HepG2 (cell line): ENCODE data around the gene GMEB2. TPM values are rescaled to one million over a fixed set of nuclear protein-coding genes. Genes with fewer than 3 reads are reported as not detected.

ENCODE experiments used
- ADNP ChIP-seq: sonication (generic); formaldehyde crosslinking; IDR thresholded peaks from 2 replicates; pipeline ENCODE4 v1.4.0; 2020; ENCODE audit warnings: missing genetic modification reagents
- ARNT ChIP-seq: fragments of 450-650 bp; IDR thresholded peaks from 2 replicates; pipeline ENCODE4 v1.6.1; 2017
- ATAD3A ChIP-seq: sonication (generic); formaldehyde crosslinking; IDR thresholded peaks from 2 replicates; pipeline ENCODE4 v1.4.0; 2020; ENCODE audit warnings: missing genetic modification reagents
- CEBPG ChIP-seq: IDR thresholded peaks from 2 replicates; pipeline ENCODE4 v1.6.1; 2016
- EED ChIP-seq: sonication (generic); formaldehyde crosslinking; IDR thresholded peaks from 2 replicates; pipeline ENCODE4 v1.5.0; 2020; ENCODE audit warnings: mild to moderate bottlenecking, missing genetic modification reagents
- EP300 ChIP-seq, 3 experiments: sonication (generic) in 1 of 3; formaldehyde crosslinking in 1 of 3; IDR thresholded peaks; 2 replicates each; pipeline versions ENCODE4 v1.5.1 to v1.6.1; 2011 to 2020; ENCODE audit warnings: low read depth in 2 of 3, low read length in 2 of 3, borderline replicate concordance in 1 of 3, improper control_type of control experiment in 1 of 3, mild to moderate bottlenecking in 1 of 3, missing genetic modification reagents in 1 of 3, moderate library complexity in 1 of 3
- JDP2 ChIP-seq: sonication (generic); formaldehyde crosslinking; IDR thresholded peaks from 2 replicates; pipeline ENCODE4 v1.8.1; 2022; ENCODE audit warnings: missing genetic modification reagents, borderline replicate concordance
- KLF9 ChIP-seq: IDR thresholded peaks from 2 replicates; pipeline ENCODE4 v1.6.1; 2016; ENCODE audit warnings: low read depth
- NFYC ChIP-seq: IDR thresholded peaks from 2 replicates; pipeline ENCODE4 v1.6.1; 2016; ENCODE audit warnings: missing genetic modification reagents, missing compliant biosample characterization
- RARG ChIP-seq: sonication (generic); formaldehyde crosslinking; IDR thresholded peaks from 2 replicates; pipeline ENCODE4 v1.4.0; 2020; ENCODE audit warnings: low read depth, mild to moderate bottlenecking, missing genetic modification reagents
- RFX5 ChIP-seq: IDR thresholded peaks from 2 replicates; pipeline ENCODE4 v1.6.1; 2011; ENCODE audit warnings: low read depth, low read length, improper control_type of control experiment
- SCMH1 ChIP-seq: sonication (generic); formaldehyde crosslinking; IDR thresholded peaks from 2 replicates; pipeline ENCODE4 v1.9.0; 2021; ENCODE audit warnings: missing genetic modification reagents, mild to moderate bottlenecking, borderline replicate concordance
- SYNCRIP ChIP-seq: fragments of 200-400 bp; formaldehyde crosslinking; IDR thresholded peaks from 2 replicates; pipeline ENCODE4 v1.6.1; 2018; ENCODE audit warnings: mild to moderate bottlenecking, low read depth, low read length; ENCODE audit not compliant: insufficient read depth
- TOPORS ChIP-seq: sonication (generic); formaldehyde crosslinking; IDR thresholded peaks from 2 replicates; pipeline ENCODE4 v1.8.0; 2023; ENCODE audit warnings: mild to moderate bottlenecking, missing genetic modification reagents
- ZKSCAN5 ChIP-seq: sonication (generic); formaldehyde crosslinking; IDR thresholded peaks from 2 replicates; pipeline ENCODE4 v1.5.1; 2020; ENCODE audit warnings: mild to moderate bottlenecking, missing genetic modification reagents
- ZNF124 ChIP-seq: sonication (generic); formaldehyde crosslinking; IDR thresholded peaks from 2 replicates; pipeline ENCODE4 v1.4.0; 2020; ENCODE audit warnings: missing genetic modification reagents
- ZNF263 ChIP-seq: sonication (generic); formaldehyde crosslinking; IDR thresholded peaks from 2 replicates; pipeline ENCODE4 v1.4.0; 2020; ENCODE audit warnings: missing genetic modification reagents
- ZNF432 ChIP-seq: sonication (generic); formaldehyde crosslinking; IDR thresholded peaks from 2 replicates; pipeline ENCODE4 v1.5.0; 2020; ENCODE audit warnings: missing genetic modification reagents, mild to moderate bottlenecking, borderline replicate concordance
- ZNF629 ChIP-seq: sonication (generic); formaldehyde crosslinking; conservative IDR thresholded peaks from 2 replicates; pipeline ENCODE4 v1.5.0; 2020; ENCODE audit warnings: missing genetic modification reagents
- ZNF776 ChIP-seq: sonication (generic); formaldehyde crosslinking; IDR thresholded peaks from 2 replicates; pipeline ENCODE4 v1.4.0; 2020; ENCODE audit warnings: mild to moderate bottlenecking, missing genetic modification reagents
- ZSCAN29 ChIP-seq: sonication (generic); formaldehyde crosslinking; conservative IDR thresholded peaks from 2 replicates; pipeline ENCODE4 v1.4.0; 2020; ENCODE audit warnings: mild to moderate bottlenecking, missing genetic modification reagents
- polyA plus RNA-seq, 8 experiments: library from polyadenylated mRNA; depleted of rRNA in 3 of 8; stranded (reverse) in 7 of 8; unstranded in 1 of 8; fragments of >200 nt; fragmentation: Illumina TruSeq in 4 of 8; extraction: Trizol in 4 of 8; gene quantifications; 2 replicates each; pipeline versions ENCODE4 v1.2.1 to v1.2.3, GENCODE V29; 2011 to 2016; ENCODE audit warnings: low read depth in 4 of 8, missing spikeins in 1 of 8, mixed read lengths in 1 of 8; ENCODE audit not compliant: insufficient read depth in 1 of 8
- total RNA-seq, 5 experiments: library from RNA; depleted of rRNA; stranded (reverse); fragments of >200 nt; fragmentation: Illumina TruSeq; extraction: Trizol; gene quantifications; 2 replicates each; pipeline ENCODE4 v1.2.3, GENCODE V29; 2016; ENCODE audit warnings: low read depth in 1 of 5
- TF ChIP-seq, protein P1 (sequence below): sonication (generic); formaldehyde crosslinking; IDR thresholded peaks from one replicate; pipeline ENCODE4 v1.5.1; 2020; ENCODE audit warnings: mild to moderate bottlenecking, missing genetic modification reagents; ENCODE audit errors: not compliant biosample characterization
- TF ChIP-seq, protein P2 (sequence below): sonication (generic); formaldehyde crosslinking; IDR thresholded peaks from 2 replicates; pipeline ENCODE4 v1.4.0; 2020; ENCODE audit warnings: missing genetic modification reagents

The GMEB2 gene
- total and polyA plus RNA-seq, 2 of the 13 experiments (the other 11 are each of a cell fraction or from before 2014, with no cell fraction given): 10.6 to 12.4 TPM

DNA sequence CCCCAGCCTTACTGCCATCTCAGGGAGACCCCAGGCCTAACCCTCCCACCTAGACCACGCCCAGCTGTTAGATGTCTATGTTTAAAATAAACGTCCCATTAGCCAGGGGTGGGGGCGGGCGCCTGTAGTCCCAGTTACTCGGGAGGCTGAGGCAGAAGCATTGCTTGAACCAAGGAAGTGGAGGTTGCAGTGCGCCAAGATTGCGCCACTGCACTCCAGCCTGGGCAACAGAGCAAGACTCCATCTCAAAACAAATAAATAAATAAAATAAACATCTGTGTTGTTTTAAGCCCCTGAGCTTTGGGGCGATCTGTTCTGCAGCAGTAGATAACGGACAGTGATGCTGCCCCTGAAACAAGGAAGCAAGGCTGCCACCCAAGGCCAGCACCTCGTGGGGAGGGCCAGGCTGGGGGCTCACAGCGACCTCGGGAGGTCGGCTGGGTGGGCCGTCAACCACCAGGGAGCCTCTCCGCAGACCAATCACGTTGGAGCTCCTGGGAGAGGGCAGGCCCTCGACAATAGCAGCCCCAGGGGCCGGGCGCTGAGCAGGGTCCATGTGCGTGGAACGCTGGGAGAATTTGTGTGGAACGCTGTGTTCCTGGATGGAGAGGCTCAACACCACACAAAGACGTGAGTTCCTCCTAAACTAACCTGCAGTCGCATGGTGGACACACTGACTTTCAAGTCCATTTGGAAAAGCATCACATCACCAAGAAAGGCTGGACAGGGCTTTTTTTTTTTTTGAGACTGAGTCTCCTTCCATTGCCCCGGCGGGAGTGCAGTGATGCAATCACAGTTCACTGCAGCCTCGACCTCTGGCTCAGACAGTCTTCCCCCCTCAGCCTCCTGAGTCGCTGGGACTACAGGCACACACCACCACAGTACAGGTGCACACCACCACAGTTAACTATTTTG is 51.8 kb downstream of the GMEB2 start (continued):
- TF ChIP-seq NFYC (CRISPR knock-in tag) (peak; percentile 61; the same call in 1 of the 2 replicates), ZSCAN29 (CRISPR knock-in tag) (no peak), ZNF432 (CRISPR knock-in tag) (no peak), EED (CRISPR knock-in tag) (0 out of 2 replicates have a peak, but pooled peaks have one; percentile 24), RFX5 (no peak), JDP2 (CRISPR knock-in tag) (no peak), CEBPG (CRISPR knock-in tag) (peak; percentile 93), ZNF629 (CRISPR knock-in tag) (no peak), ZNF124 (no peak), SCMH1 (CRISPR knock-in tag) (no peak), TOPORS (CRISPR knock-in tag) (no peak), ADNP (no peak), ATAD3A (CRISPR knock-in tag) (no peak), ZKSCAN5 (CRISPR knock-in tag) (no peak), EP300 (IDR thresholded peaks at IDR 0.05; ENCODE audit: low read depth in 2 of 2, low read length in 2 of 2) (no peak), EP300 (CRISPR knock-in tag; IDR thresholded peaks at IDR 0.05; ENCODE audit: borderline replicate concordance) (no peak), KLF9 (CRISPR knock-in tag) (0 out of 2 replicates have a peak, but pooled peaks have one; percentile 53), ARNT (no peak), ZNF263 (CRISPR knock-in tag) (no peak; the same call in 1 of the 2 replicates), RARG (no peak), SYNCRIP (no peak), ZNF776 (CRISPR knock-in tag) (no peak; the same call in 1 of the 2 replicates)
- TF ChIP-seq, protein P1, sequence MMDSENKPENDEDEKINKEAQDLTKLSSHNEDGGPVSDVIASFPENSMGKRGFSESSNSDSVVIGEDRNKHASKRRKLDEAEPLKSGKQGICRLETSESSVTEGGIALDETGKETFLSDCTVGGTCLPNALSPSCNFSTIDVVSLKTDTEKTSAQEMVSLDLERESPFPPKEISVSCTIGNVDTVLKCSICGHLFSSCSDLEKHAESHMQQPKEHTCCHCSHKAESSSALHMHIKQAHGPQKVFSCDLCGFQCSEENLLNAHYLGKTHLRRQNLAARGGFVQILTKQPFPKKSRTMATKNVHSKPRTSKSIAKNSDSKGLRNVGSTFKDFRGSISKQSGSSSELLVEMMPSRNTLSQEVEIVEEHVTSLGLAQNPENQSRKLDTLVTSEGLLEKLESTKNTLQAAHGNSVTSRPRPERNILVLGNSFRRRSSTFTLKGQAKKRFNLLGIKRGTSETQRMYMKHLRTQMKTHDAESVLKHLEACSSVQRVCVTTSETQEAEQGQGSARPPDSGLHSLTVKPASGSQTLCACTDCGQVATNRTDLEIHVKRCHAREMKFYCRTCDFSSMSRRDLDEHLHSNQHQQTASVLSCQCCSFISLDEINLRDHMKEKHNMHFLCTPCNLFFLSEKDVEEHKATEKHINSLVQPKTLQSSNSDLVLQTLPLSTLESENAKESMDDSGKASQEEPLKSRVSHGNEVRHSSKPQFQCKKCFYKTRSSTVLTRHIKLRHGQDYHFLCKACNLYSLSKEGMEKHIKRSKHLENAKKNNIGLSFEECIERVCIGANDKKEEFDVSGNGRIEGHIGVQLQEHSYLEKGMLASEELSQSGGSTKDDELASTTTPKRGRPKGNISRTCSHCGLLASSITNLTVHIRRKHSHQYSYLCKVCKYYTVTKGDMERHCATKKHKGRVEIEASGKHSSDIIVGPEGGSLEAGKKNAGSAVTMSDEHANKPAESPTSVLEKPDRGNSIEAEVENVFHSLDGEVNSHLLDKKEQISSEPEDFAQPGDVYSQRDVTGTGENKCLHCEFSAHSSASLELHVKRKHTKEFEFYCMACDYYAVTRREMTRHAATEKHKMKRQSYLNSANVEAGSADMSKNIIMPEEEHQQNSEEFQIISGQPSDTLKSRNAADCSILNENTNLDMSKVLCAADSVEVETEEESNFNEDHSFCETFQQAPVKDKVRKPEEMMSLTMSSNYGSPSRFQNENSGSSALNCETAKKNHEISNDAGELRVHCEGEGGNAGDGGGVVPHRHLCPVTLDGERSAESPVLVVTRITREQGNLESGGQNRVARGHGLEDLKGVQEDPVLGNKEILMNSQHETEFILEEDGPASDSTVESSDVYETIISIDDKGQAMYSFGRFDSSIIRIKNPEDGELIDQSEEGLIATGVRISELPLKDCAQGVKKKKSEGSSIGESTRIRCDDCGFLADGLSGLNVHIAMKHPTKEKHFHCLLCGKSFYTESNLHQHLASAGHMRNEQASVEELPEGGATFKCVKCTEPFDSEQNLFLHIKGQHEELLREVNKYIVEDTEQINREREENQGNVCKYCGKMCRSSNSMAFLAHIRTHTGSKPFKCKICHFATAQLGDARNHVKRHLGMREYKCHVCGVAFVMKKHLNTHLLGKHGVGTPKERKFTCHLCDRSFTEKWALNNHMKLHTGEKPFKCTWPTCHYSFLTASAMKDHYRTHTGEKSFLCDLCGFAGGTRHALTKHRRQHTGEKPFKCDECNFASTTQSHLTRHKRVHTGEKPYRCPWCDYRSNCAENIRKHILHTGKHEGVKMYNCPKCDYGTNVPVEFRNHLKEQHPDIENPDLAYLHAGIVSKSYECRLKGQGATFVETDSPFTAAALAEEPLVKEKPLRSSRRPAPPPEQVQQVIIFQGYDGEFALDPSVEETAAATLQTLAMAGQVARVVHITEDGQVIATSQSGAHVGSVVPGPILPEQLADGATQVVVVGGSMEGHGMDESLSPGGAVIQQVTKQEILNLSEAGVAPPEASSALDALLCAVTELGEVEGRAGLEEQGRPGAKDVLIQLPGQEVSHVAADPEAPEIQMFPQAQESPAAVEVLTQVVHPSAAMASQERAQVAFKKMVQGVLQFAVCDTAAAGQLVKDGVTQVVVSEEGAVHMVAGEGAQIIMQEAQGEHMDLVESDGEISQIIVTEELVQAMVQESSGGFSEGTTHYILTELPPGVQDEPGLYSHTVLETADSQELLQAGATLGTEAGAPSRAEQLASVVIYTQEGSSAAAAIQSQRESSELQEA (CRISPR knock-in tag): no peak
- TF ChIP-seq, protein P2, sequence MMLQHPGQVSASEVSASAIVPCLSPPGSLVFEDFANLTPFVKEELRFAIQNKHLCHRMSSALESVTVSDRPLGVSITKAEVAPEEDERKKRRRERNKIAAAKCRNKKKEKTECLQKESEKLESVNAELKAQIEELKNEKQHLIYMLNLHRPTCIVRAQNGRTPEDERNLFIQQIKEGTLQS: peak; percentile 85
